Astrocyte (in vitro differentiated cells and primary cell): ENCODE measurements around the gene TK1. TPM values are rescaled to one million over a fixed set of nuclear protein-coding genes. Genes with fewer than 3 reads are reported as not detected.

Source experiments
- DNase-seq: peaks from one replicate; pipeline ENCODE4 v3.0.0-alpha.2; 2010; ENCODE audit warnings: low read depth
- FAIRE-seq: peaks from 2 replicates; lab custom pipeline; 2011; peaks lifted over from hg19 to GRCh38; lab: Jason Lieb, UNC
- H2AFZ ChIP-seq: 2 replicates; pipeline ENCODE4 v1.6.0; 2012; ENCODE audit warnings: low read depth, low read length, inconsistent platforms
- H3K27ac ChIP-seq: 2 replicates; pipeline ENCODE4 v1.5.1; 2011; ENCODE audit warnings: low read depth, low read length, inconsistent platforms
- H3K27me3 ChIP-seq: 2 replicates; pipeline ENCODE4 v1.6.0; 2011; ENCODE audit warnings: low read length, inconsistent platforms; ENCODE audit not compliant: insufficient read depth
- H3K36me3 ChIP-seq: 2 replicates; pipeline ENCODE4 v1.5.1; 2011; ENCODE audit warnings: low read length, inconsistent platforms; ENCODE audit not compliant: insufficient read depth
- H3K4me1 ChIP-seq: 2 replicates; pipeline ENCODE4 v1.5.1; 2011; ENCODE audit warnings: low read length, inconsistent platforms; ENCODE audit not compliant: insufficient read depth
- H3K4me2 ChIP-seq: 2 replicates; pipeline ENCODE4 v1.6.0; 2012; ENCODE audit warnings: low read length, inconsistent platforms
- H3K4me3 ChIP-seq: 2 replicates; pipeline ENCODE4 v1.5.1; 2011; ENCODE audit warnings: low read depth, mild to moderate bottlenecking, low read length, inconsistent platforms; ENCODE audit not compliant: insufficient read depth
- H3K79me2 ChIP-seq: 2 replicates; pipeline ENCODE4 v1.6.0; 2012; ENCODE audit warnings: mild to moderate bottlenecking, low read length, inconsistent platforms; ENCODE audit not compliant: insufficient read depth
- H3K9ac ChIP-seq: 2 replicates; pipeline ENCODE4 v1.6.0; 2012; ENCODE audit warnings: mild to moderate bottlenecking, low read length, inconsistent platforms
- H3K9me3 ChIP-seq: 2 replicates; pipeline ENCODE4 v1.5.1; 2012; ENCODE audit warnings: low read depth, mild to moderate bottlenecking, low read length, inconsistent platforms; ENCODE audit not compliant: insufficient read depth
- H4K20me1 ChIP-seq: 2 replicates; pipeline ENCODE4 v1.6.0; 2012; ENCODE audit warnings: low read length, inconsistent platforms; ENCODE audit not compliant: insufficient read depth
- H3K27ac Mint-ChIP-seq: one replicate; pipeline ENCODE4 v1.8.0; 2021; ENCODE audit warnings: mild to moderate bottlenecking, mixed read lengths; ENCODE audit not compliant: unreplicated experiment
- H3K27me3 Mint-ChIP-seq: one replicate; pipeline ENCODE4 v1.8.0; 2021; ENCODE audit warnings: low read depth, mixed read lengths; ENCODE audit not compliant: unreplicated experiment
- H3K36me3 Mint-ChIP-seq: one replicate; pipeline ENCODE4 v1.8.0; 2021; ENCODE audit warnings: low read depth, mixed read lengths; ENCODE audit not compliant: unreplicated experiment
- H3K4me1 Mint-ChIP-seq: one replicate; pipeline ENCODE4 v1.8.0; 2021; ENCODE audit warnings: low read depth, mixed read lengths; ENCODE audit not compliant: unreplicated experiment
- H3K4me3 Mint-ChIP-seq: one replicate; pipeline ENCODE4 v1.8.0; 2021; ENCODE audit warnings: mild to moderate bottlenecking, moderate library complexity, mixed read lengths; ENCODE audit not compliant: unreplicated experiment
- H3K9me3 Mint-ChIP-seq: one replicate; pipeline ENCODE4 v1.8.0; 2021; ENCODE audit warnings: mild to moderate bottlenecking, mixed read lengths; ENCODE audit not compliant: unreplicated experiment
- CTCF ChIP-seq: IDR thresholded peaks from 2 replicates; pipeline ENCODE4 v1.5.1; 2011; ENCODE audit warnings: low read depth, mild to moderate bottlenecking, inconsistent platforms, low read length, moderate library complexity; ENCODE audit not compliant: insufficient read depth
- EZH2 ChIP-seq: IDR thresholded peaks from 2 replicates; pipeline ENCODE4 v1.6.1; 2012; ENCODE audit warnings: mild to moderate bottlenecking, low read length, inconsistent platforms; ENCODE audit not compliant: insufficient read depth
- total RNA-seq: library from RNA; stranded (reverse); gene quantifications from 2 replicates; pipeline ENCODE4 v1.2.1, GENCODE V29; 2021

Gene TK1
- total RNA-seq, 1 donor from 2014 or later, result 7.5 TPM

- no peaks in the 10 kb centered on the region for H4K20me1 ChIP-seq
- no peaks in the 10 kb centered on the region for H3K9me3 ChIP-seq
- H3K27ac ChIP-seq, result no peak overlapping the region
- H3K4me3 ChIP-seq, result no peak overlapping the region
- no peak overlapping the region for H2AFZ ChIP-seq
- Mint-ChIP-seq H3K4me1 (peaks cover 2% of the 10 kb centered on the region), H3K9me3 (no peaks in the 10 kb centered on the region), H3K27ac (no peak overlapping the region), H3K4me3 (no peak overlapping the region), H3K36me3 (no peaks in the 10 kb centered on the region), H3K27me3 (peaks cover 22% of the 10 kb centered on the region)
- H3K79me2 ChIP-seq, result no peaks in the 10 kb centered on the region
- DNase-seq (no peak), FAIRE-seq (no peak)
- H3K9ac ChIP-seq, result no peak overlapping the region
- peaks cover 9% of the 10 kb centered on the region for H3K27me3 ChIP-seq
- H3K36me3 ChIP-seq, result no peaks in the 10 kb centered on the region
- H3K4me1 ChIP-seq, result peaks cover 7% of the 10 kb centered on the region
- H3K4me2 ChIP-seq, result no peak overlapping the region
- TF ChIP-seq CTCF, result no peak
- no peak for TF ChIP-seq EZH2
These were observed 53.5 kb downstream of the TK1 start for GRCh38 chr17:78133179-78133951.

- no peaks in the 10 kb centered on the region for H3K79me2 ChIP-seq
- TF ChIP-seq CTCF (no peak), EZH2 (no peak)
- Mint-ChIP-seq H3K4me1 (peaks cover 2% of the 10 kb centered on the region), H3K4me3 (no peak overlapping the region), H3K27me3 (peaks cover 22% of the 10 kb centered on the region), H3K27ac (no peak overlapping the region), H3K36me3 (no peaks in the 10 kb centered on the region), H3K9me3 (no peaks in the 10 kb centered on the region)
- H3K27ac ChIP-seq, result no peak overlapping the region
- H2AFZ ChIP-seq, result no peak overlapping the region
- H3K9me3 ChIP-seq, result no peaks in the 10 kb centered on the region
- no peak overlapping the region for H3K4me3 ChIP-seq
- peaks cover 10% of the 10 kb centered on the region for H3K27me3 ChIP-seq
- no peak overlapping the region for H3K9ac ChIP-seq
- no peaks in the 10 kb centered on the region for H3K36me3 ChIP-seq
- no peaks in the 10 kb centered on the region for H4K20me1 ChIP-seq
- H3K4me1 ChIP-seq, result peaks cover 8% of the 10 kb centered on the region
- H3K4me2 ChIP-seq, result no peak overlapping the region
- FAIRE-seq (no peak), DNase-seq (no peak)
These were observed 54.1 kb downstream of the TK1 start for GRCh38 chr17:78132767-78133178.

DNA sequence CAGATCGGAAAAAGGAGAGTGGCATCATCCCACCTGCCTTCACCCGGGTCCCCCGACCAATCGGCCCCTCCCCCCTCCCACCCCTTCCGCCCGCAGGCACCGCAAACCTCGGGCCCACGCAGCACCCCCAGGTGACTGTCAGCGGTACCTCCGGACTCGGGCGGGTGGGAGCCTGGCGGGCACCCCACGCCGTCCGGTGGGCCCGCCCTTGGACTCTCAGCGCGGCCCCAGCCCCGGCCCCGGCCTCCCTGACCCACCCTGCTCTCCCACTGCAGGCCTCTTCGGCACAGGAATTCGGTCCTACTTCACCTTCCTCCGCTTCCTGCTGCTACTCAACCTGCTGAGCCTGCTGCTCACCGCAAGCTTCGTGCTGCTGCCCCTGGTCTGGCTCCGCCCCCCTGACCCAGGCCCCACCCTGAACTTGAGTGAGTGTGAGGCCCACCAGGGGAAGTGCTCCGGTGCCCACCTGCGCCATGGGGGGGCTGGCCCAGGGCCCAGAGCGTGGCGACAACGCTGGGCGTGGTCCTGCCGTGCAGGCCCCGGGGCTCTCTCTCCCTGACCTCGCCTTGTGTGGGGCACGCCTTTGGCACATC is 54.7 kb downstream of the TK1 start:
- H3K4me3 Mint-ChIP-seq, result no peak overlapping the region
- H3K27me3 ChIP-seq, result peaks cover 14% of the 10 kb centered on the region

More for the DNA sequence above, 54.7 kb downstream of the TK1 start:
- Histone ChIP-seq H3K9me3 (no peaks in the 10 kb centered on the region), H4K20me1 (no peaks in the 10 kb centered on the region), H3K4me3 (no peak overlapping the region), H3K4me1 (peaks cover 11% of the 10 kb centered on the region), H2AFZ (no peak overlapping the region), H3K9ac (no peak overlapping the region), H3K4me2 (no peak overlapping the region), H3K36me3 (no peaks in the 10 kb centered on the region), H3K27ac (no peak overlapping the region), H3K79me2 (no peaks in the 10 kb centered on the region)
- H3K9me3 Mint-ChIP-seq, result no peaks in the 10 kb centered on the region
- H3K27me3 Mint-ChIP-seq, result peaks cover 22% of the 10 kb centered on the region
- no peak for TF ChIP-seq EZH2
- no peak for TF ChIP-seq CTCF
- peaks cover 2% of the 10 kb centered on the region for H3K4me1 Mint-ChIP-seq
- no peaks in the 10 kb centered on the region for H3K36me3 Mint-ChIP-seq
- FAIRE-seq (no peak), DNase-seq (no peak)
- H3K27ac Mint-ChIP-seq, result no peak overlapping the region
